Stimulated activated CD8-positive, alpha-beta memory T cell treated with anti-CD3 and anti-CD28 coated beads, Interleukin-15, amount 100 ng/mL, for 24 hours (primary cell): Measurements from ENCODE around the gene BAD.
"Not testable (repeated sequence)": the region's sequence is repeated elsewhere in the genome, so short reads cannot be mapped to it uniquely, and the experiment has no call there.

ENCODE experiments used
- DNase-seq: peaks from one replicate; pipeline ENCODE4 v3.0.0-alpha.2; 2020; ENCODE audit warnings: low read depth

Gene BAD

GRCh38 chr11:64284048-64284961 lies at the start of gene BAD:
Gene BAD (minus strand): TSS chr11:64284665. CDS start chr11:64284368, 297 bp downstream.
- peak; percentile 90 for DNase-seq

GRCh38 chr11:64333556-64333955 lies 49.1 kb upstream of the BAD start:
- no peak for DNase-seq

- DNase-seq = no peak
Observed at GRCh38 chr11:64331569-64332371, 47.3 kb upstream of the BAD start.

GRCh38 chr11:64330888-64331287 lies 46.4 kb upstream of the BAD start:
- no peak for DNase-seq

- DNase-seq = no peak
Observed at GRCh38 chr11:64327993-64328392, 43.5 kb upstream of the BAD start.

GRCh38 chr11:64327375-64327774 lies 42.9 kb upstream of the BAD start:
- DNase-seq = no peak

- no peak for DNase-seq
Observed at GRCh38 chr11:64324692-64325469, 40.4 kb upstream of the BAD start.

- DNase-seq = not testable (repeated sequence)
Observed at GRCh38 chr11:64323984-64324383, 39.5 kb upstream of the BAD start.

GRCh38 chr11:64323373-64323772 lies 38.9 kb upstream of the BAD start:
- no peak for DNase-seq

- DNase-seq = no peak
Observed at GRCh38 chr11:64322925-64323260, 38.4 kb upstream of the BAD start.

- no peak for DNase-seq
Observed at GRCh38 chr11:64321533-64321932, 37.1 kb upstream of the BAD start.

GRCh38 chr11:64321026-64321425 lies 36.6 kb upstream of the BAD start:
- no peak for DNase-seq

- DNase-seq = no peak
Observed at GRCh38 chr11:64320556-64320955, 36.1 kb upstream of the BAD start.

GRCh38 chr11:64318766-64319761 lies 34.6 kb upstream of the BAD start:
- DNase-seq = no peak

GRCh38 chr11:64317961-64318765 lies 33.7 kb upstream of the BAD start, which contains the start of gene PRDX5:
Gene PRDX5 (plus strand): TSS chr11:64318121. CDS start chr11:64318216, 95 bp downstream.
- DNase-seq = peak; percentile 83

- DNase-seq = peak; percentile 85
Observed at GRCh38 chr11:64317325-64317960, 33.0 kb upstream of the BAD start, which contains the start of gene TRMT112. Gene TRMT112 (minus strand): TSS chr11:64317559. CDS start chr11:64317526, 33 bp downstream.

- no peak for DNase-seq
Observed at GRCh38 chr11:64316672-64317324, 32.3 kb upstream of the BAD start.

GRCh38 chr11:64315667-64316526 lies 31.4 kb upstream of the BAD start:
- DNase-seq = not testable (repeated sequence)
